ENCODE results near the gene FOXC1. TPM values are rescaled to one million over a fixed set of nuclear protein-coding genes. Genes with fewer than 3 reads are reported as not detected.

FOXC1 gene
- total RNA-seq, 1 experiment from 2014 or later = 6.7 TPM

- ChIA-PET POLR2A (no interaction called here), CTCF (no interaction called here)
- no peaks in the 10 kb centered on the region for H3K9me3 ChIP-seq (ENCODE audit: control insufficient read depth, insufficient read depth, low read depth, low read length)
- ATAC-seq = no peak
- no peak overlapping the region for H3K27ac ChIP-seq (ENCODE audit: low read length)
- intact Hi-C loops (cut with micrococcal nuclease; ENCODE audit: unreplicated experiment) (no loop called here), in situ Hi-C loops (cut with HindIII; ENCODE audit: low pct_unique_long_range_greater_than_20kb, low sequenced_read_pairs) (no loop called here)
- H3K27me3 ChIP-seq (ENCODE audit: control insufficient read depth, insufficient read depth, low read length) = peaks cover 10% of the 10 kb centered on the region
- TF ChIP-seq REST (IDR thresholded peaks at IDR 0.05; ENCODE audit: insufficient read depth in 1 of 2, low read depth in 2 of 2, low read length in 1 of 2) (no peak), POLR2AphosphoS5 (IDR thresholded peaks at IDR 0.05; ENCODE audit: low read depth, low read length) (no peak), TCF7L2 (IDR thresholded peaks at IDR 0.05; ENCODE audit: low read depth, low read length) (no peak), CTCF (IDR thresholded peaks at IDR 0.05) (no peak), SIN3A (IDR thresholded peaks at IDR 0.05; ENCODE audit: borderline replicate concordance, insufficient read depth, low read depth, low read length) (no peak)
- H3K4me1 ChIP-seq (ENCODE audit: control insufficient read depth, insufficient read depth, low read length) = no peaks in the 10 kb centered on the region
- BruUV-seq (replicated peaks) = no TSS peak
- DNase-seq (ENCODE audit: low read depth, low spot score) = no peak
- no peaks in the 10 kb centered on the region for H3K36me3 ChIP-seq (ENCODE audit: control insufficient read depth, insufficient read depth, low read length)
- no peak overlapping the region for H3K4me3 ChIP-seq (ENCODE audit: low read depth in 2 of 2, low read length in 2 of 2)
Measured at GRCh38 chr6:1589208-1589607, 20.5 kb upstream of the FOXC1 start.

- ATAC-seq (no peak), DNase-seq (ENCODE audit: low read depth, low spot score) (no peak)
- H3K4me1 ChIP-seq (ENCODE audit: control insufficient read depth, insufficient read depth, low read length) = 0 out of 2 replicates have a peak, but pooled peaks cover 3% of the 10 kb centered on the region
- no peaks in the 10 kb centered on the region for H3K36me3 ChIP-seq (ENCODE audit: control insufficient read depth, insufficient read depth, low read length)
- H3K4me3 ChIP-seq (ENCODE audit: low read depth in 2 of 2, low read length in 2 of 2) = no peak overlapping the region
- BruUV-seq (replicated peaks) = no TSS peak
- TF ChIP-seq REST (IDR thresholded peaks at IDR 0.05; ENCODE audit: insufficient read depth in 1 of 2, low read depth in 2 of 2, low read length in 1 of 2) (no peak), SIN3A (IDR thresholded peaks at IDR 0.05; ENCODE audit: borderline replicate concordance, insufficient read depth, low read depth, low read length) (no peak), TCF7L2 (IDR thresholded peaks at IDR 0.05; ENCODE audit: low read depth, low read length) (no peak), POLR2AphosphoS5 (IDR thresholded peaks at IDR 0.05; ENCODE audit: low read depth, low read length) (no peak), CTCF (IDR thresholded peaks at IDR 0.05) (no peak)
- H3K27me3 ChIP-seq (ENCODE audit: control insufficient read depth, insufficient read depth, low read length) = peaks cover 10% of the 10 kb centered on the region
- intact Hi-C loops (cut with micrococcal nuclease; ENCODE audit: unreplicated experiment) = loop anchor here (10.0 kb wide), 1 partner anchor 1044 kb away; no protein-coding TSS in a partner anchor
- POLR2A ChIA-PET = no interaction called here
- CTCF ChIA-PET = no interaction called here
- in situ Hi-C loops (cut with HindIII; ENCODE audit: low pct_unique_long_range_greater_than_20kb, low sequenced_read_pairs) = no loop called here
- no peak overlapping the region for H3K27ac ChIP-seq (ENCODE audit: low read length)
- H3K9me3 ChIP-seq (ENCODE audit: control insufficient read depth, insufficient read depth, low read depth, low read length) = no peaks in the 10 kb centered on the region
Measured at GRCh38 chr6:1590580-1590979, 19.1 kb upstream of the FOXC1 start.

Measured in Panc1 (cell line).